Measurements from ENCODE around the gene DDX28.
"Not testable (repeated sequence)": the region's sequence is repeated elsewhere in the genome, so short reads cannot be mapped to it uniquely, and the experiment has no call there.

The DDX28 gene

GRCh38 chr16:67993207-67994039 is 29.6 kb downstream of the DDX28 start:
- peak; percentile 73 for DNase-seq

DNA sequence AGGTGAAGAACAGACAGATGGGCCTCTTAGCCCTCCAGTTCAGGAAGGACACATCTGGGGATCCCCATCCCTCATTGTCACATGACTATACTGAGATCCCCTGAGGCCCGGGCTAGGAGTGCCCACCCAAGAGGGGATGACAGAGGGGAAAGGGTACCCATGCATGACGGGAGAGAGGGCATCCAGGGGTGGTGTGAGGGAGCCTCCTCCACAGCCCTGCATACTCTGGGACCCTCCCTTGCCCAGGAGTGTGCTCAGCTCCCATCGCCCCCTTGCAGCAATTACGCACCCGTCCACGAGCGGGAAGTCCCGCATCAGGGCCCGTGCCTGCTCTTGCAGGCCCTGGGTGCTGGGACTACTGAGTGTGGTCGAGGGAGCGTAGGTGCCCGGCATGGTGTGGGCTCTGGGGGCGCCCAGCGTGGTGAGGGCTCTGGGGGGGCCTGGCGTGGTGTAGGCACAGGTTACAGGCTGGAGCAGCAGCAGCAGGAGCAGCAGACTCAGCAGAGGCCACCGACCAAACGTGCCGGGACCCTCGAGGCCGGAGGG is 30.3 kb downstream of the DDX28 start:
- no peak for DNase-seq

GRCh38 chr16:67990018-67990386 is 33.0 kb downstream of the DDX28 start:
- DNase-seq: no peak

DNA sequence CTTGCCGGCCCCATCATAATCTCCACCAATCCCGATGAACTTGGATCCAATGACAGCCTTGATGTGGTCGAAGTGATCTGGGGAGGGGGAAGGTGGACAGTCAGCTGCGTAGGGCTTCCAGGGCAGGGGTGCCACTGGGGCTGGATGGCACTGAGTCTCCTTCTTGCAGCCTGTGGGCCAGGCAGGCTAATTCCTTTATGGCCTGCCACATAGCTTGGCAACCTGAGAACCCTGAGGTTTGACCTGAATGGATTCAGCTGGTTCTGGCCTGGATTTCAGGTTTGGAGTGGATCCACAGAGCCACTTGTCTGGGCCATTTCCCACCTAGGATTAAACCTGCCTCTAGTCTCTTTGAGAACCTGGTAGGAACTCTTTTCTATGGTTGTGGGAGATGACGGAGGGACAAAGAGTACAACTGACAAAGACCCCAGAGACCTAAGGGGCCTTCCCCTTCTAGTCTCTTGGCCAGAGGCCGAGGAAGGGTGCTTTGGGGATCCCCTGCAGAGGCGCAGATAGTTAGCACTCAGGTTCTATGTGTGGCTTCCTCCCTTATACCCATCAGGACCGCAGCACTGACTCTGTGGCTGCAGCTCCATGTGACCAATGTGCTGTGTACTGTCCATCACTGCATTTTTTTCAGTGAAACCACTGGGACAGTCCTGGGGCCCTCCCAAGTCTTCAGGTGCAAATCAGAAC is 33.6 kb downstream of the DDX28 start:
- DNase-seq: no peak

GRCh38 chr16:67988675-67989074 is 34.4 kb downstream of the DDX28 start:
- no peak for DNase-seq

DNA sequence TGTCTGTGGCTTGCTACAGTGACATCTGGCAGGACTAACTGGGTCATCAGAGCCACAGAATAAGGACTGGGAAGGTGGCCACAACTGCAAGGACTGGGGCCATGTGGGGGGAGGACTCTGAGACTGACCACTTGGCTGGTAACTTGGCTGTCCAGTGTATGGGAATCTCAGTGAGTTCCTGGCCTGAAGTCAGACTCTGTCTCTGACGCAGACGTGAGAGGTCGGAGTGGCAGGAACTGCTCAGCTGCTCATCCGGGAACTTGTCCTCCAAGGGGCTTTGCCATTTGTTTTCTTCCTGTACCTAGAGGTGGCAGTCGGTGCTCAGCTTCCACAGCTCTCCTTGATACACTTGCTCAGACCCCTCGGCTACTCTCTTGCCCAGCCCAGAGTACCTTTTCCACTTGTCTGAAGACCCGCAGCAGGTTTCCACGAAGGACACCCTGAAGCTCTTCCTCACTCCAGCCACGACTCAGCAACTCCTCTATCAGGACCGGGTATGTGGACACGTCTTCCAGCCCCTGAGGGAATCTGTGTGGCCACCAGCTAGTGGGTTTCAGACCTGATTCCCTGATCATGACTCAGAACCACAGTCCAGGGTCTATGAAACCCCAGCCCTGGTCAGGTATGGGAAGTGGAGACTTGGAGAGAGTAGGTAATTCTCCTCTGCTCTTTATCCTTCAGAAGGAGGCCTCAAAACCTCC is 35.4 kb downstream of the DDX28 start:
- DNase-seq: no peak

- no peak for DNase-seq
These were observed 36.1 kb downstream of the DDX28 start for GRCh38 chr16:67986949-67987348.

DNA sequence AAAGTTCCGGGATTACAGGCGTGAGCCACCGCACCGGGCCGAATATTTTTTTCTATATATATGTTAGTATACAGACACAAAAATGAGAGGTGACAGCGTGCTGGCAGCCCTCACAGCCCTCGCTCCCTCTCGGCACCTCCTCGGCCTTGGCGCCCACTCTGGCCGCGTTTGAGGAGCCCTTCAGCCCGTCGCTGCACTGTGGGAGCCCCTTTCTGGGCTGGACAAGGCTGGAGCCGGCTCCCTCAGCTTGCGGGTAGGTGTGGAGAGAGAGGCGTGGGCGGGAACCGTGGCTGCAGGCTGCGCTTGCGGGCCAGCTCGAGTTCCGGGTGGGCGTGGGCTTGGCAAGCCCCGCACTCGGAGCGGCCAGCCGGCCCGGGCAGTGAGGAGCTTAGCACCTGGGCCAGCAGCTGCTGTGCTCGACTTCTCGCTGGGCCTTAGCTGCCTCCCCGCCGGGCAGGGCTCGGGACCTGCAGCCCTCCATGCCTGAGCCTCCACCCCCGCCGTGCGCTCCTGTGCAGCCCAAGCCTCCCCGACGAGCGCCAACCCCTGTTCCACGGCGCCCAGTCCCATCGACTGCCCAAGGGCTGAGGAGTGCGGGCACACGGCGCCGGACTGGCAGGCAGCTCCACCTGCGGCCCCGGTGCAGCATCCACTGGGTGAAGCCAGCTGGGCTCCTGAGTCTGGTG is 40.9 kb downstream of the DDX28 start:
- DNase-seq: no peak

DNA sequence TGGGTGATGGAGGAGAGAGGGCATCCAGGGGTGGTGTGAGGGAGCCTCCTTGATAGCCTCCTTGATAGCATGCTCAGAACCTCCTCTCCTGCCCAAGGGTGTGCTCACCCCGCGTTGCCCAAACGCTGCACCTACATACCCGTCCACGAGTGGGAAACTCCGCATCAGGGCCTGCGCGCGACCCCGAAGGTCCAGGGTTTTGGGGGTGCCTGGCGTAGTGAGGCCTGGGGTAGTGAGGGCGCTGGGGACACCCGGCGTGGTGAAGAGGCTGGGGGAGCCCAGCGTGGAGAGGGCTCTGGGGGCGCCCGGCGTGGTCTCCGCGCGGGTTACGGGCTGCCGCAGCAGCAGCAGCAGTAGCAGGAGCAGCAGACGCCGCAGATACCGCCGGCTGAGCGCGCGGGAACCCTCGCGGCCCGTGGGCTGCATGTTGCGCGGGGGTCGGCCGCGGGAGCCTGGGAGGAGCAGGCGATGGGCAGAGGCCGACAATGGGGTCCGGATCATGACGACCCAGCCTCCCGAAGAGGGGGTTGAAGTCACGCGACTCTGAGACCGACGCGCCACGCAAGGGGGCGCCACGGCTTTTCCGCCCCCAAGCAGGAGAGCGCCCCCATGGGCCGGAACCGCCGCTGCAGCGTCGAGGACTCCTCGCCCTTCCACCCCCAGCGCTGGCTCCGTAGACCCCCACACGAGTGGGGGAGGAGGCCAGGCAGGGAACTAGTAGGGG is 42.9 kb downstream of the DDX28 start, which contains the start of gene DPEP3:
Gene DPEP3 (minus strand): TSS at position 545 of the 724 bp plus-strand sequence. CDS start 119 bp downstream, at position 426.
- no peak for DNase-seq

DNA sequence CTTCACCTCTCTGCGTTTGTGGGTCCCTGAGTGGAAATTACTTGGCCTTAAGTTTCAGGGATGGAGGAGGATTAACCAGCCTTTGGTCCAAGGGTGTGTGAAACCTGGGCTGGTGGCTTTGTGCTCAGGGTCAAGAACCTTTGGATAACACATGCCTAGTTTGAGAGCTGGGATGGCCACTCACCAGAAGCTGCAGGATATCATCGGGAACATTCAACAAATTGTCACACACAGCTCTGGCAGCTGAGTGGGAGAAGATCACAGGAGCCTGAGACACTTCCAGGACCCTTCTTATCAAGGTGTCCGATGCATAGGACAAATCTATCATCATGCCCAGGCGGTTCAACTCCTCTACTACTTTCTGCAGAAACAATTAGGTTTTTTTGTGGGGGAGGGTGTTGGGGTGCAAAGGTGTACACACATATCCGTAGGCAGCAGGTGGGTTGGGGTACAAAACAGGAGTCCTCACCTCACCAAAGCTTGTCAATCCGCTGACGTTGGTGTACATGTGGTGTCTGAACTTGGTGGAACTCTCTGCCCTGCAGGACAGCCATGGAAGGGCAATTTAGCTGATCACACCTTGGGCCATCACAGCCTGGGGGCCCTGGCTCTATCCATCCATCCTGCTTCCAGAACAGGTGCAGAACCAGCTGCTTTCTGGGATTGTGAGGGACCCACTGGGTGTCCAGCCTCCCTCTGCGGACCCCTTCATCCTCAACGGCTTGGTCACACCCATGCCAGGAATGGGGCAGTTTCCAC is 45.4 kb downstream of the DDX28 start:
- no peak for DNase-seq

GRCh38 chr16:67977005-67977404 is 46.0 kb downstream of the DDX28 start:
- no peak for DNase-seq

DNA sequence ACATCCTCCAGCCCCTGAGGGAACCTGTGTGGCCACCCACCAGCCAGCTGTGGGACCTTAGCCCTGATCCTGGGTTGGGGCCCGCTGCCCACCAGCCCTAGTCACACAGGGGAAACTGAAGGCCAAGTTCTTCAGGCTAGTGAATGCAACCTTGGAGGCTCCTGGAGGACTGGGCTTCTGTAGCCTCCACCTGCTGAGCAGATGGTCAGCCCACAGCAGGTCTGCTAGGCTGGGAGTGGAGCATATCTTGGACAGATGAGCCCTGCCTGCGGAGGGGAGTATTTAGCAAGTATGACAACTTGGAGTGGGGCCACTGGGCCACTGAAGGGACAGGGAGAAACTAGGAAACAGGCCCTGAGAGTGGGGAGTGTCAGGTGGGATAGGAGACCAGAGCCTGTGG is 46.8 kb downstream of the DDX28 start:
- no peak for DNase-seq

- DNase-seq: no peak
These were observed 47.5 kb downstream of the DDX28 start for GRCh38 chr16:67975321-67976105.

DNA sequence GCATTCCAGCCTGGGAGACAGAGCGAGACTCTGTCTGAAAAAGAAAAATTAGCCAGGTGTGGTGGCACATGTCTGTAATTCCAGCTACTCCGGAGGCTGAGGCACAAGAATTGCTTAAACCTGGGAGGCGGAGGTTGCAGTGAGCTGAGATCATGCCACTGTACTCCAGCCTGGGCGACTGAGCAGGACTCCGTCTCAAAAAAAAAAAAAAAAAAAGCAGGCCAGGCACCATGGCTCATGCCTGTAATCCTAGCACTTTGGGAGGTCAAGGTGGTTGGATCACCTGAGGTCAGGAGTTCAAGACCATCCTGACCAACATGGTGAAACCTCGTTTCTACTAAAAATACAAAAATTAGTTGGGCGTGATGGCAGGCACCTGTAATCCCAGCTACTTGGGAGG is 50.7 kb downstream of the DDX28 start:
- not testable (repeated sequence) for DNase-seq

- no peak for DNase-seq
These were observed 51.9 kb downstream of the DDX28 start for GRCh38 chr16:67971111-67971510.

Measured in activated CD4-positive, alpha-beta T cell treated with anti-CD3 and anti-CD28 coated beads for 1 hour (primary cell).